ENCODE data around the gene MTOR.

The MTOR gene

GRCh38 chr1:11279630-11280029 is 17.3 kb upstream of the MTOR start:
- Histone ChIP-seq H3F3A (ENCODE audit: low read depth) (no peaks in the 10 kb centered on the region), H3K4me3 (ENCODE audit: low read length, poor library complexity, severe bottlenecking) (no peak overlapping the region), H3K36me3 (ENCODE audit: insufficient read depth, low read length) (no peaks in the 10 kb centered on the region), H3K9me3 (ENCODE audit: insufficient read depth, low read depth, low read length) (no peaks in the 10 kb centered on the region), H3K27me3 (ENCODE audit: insufficient read depth, low read length, poor library complexity, severe bottlenecking) (no peaks in the 10 kb centered on the region), H3K9me2 (replicated peaks; ENCODE audit: low read depth, low read length) (no peaks in the 10 kb centered on the region), H3K79me2 (ENCODE audit: insufficient read depth, low read length) (peaks cover 93% of the 10 kb centered on the region), H3K9ac (ENCODE audit: low read depth, low read length, poor library complexity, severe bottlenecking) (no peak overlapping the region), H3K4me1 (ENCODE audit: insufficient read depth, low read length, poor library complexity, severe bottlenecking) (peaks cover 53% of the 10 kb centered on the region), H2AFZ (ENCODE audit: low read length) (no peak overlapping the region), H4K20me1 (ENCODE audit: insufficient read depth, low read length, poor library complexity, severe bottlenecking) (no peaks in the 10 kb centered on the region), H3K4me2 (ENCODE audit: low read depth, low read length, poor library complexity, severe bottlenecking) (peak overlapping the region; percentile 81)
- TF ChIP-seq CTCF (conservative IDR thresholded peaks at IDR 0.05; ENCODE audit: low read length) (no peak), EZH2phosphoT487 (IDR thresholded peaks at IDR 0.05; ENCODE audit: borderline replicate concordance) (no peak)

- H3K27me3 ChIP-seq (ENCODE audit: insufficient read depth, low read length, poor library complexity, severe bottlenecking): no peaks in the 10 kb centered on the region
- H3K9me2 ChIP-seq (replicated peaks; ENCODE audit: low read depth, low read length): no peaks in the 10 kb centered on the region
- H3F3A ChIP-seq (ENCODE audit: low read depth): no peaks in the 10 kb centered on the region
- peaks cover 93% of the 10 kb centered on the region for H3K79me2 ChIP-seq (ENCODE audit: insufficient read depth, low read length)
- no peak for TF ChIP-seq CTCF (conservative IDR thresholded peaks at IDR 0.05; ENCODE audit: low read length)
- no peak for TF ChIP-seq EZH2phosphoT487 (IDR thresholded peaks at IDR 0.05; ENCODE audit: borderline replicate concordance)
- no peaks in the 10 kb centered on the region for H3K9me3 ChIP-seq (ENCODE audit: insufficient read depth, low read depth, low read length)
- H3K4me1 ChIP-seq (ENCODE audit: insufficient read depth, low read length, poor library complexity, severe bottlenecking): peaks cover 53% of the 10 kb centered on the region
- no peak overlapping the region for H3K4me3 ChIP-seq (ENCODE audit: low read length, poor library complexity, severe bottlenecking)
- no peaks in the 10 kb centered on the region for H3K36me3 ChIP-seq (ENCODE audit: insufficient read depth, low read length)
- no peak overlapping the region for H2AFZ ChIP-seq (ENCODE audit: low read length)
- no peaks in the 10 kb centered on the region for H4K20me1 ChIP-seq (ENCODE audit: insufficient read depth, low read length, poor library complexity, severe bottlenecking)
- H3K4me2 ChIP-seq (ENCODE audit: low read depth, low read length, poor library complexity, severe bottlenecking): peak overlapping the region; percentile 95
- H3K9ac ChIP-seq (ENCODE audit: low read depth, low read length, poor library complexity, severe bottlenecking): no peak overlapping the region
These were observed 16.8 kb upstream of the MTOR start for GRCh38 chr1:11279152-11279551.

- no peaks in the 10 kb centered on the region for H3K27me3 ChIP-seq (ENCODE audit: insufficient read depth, low read length, poor library complexity, severe bottlenecking)
- H3K9ac ChIP-seq (ENCODE audit: low read depth, low read length, poor library complexity, severe bottlenecking): peak overlapping the region; percentile 86
- no peaks in the 10 kb centered on the region for H3K36me3 ChIP-seq (ENCODE audit: insufficient read depth, low read length)
- peak overlapping the region; percentile 92 for H2AFZ ChIP-seq (ENCODE audit: low read length)
- peaks cover 56% of the 10 kb centered on the region for H3K79me2 ChIP-seq (ENCODE audit: insufficient read depth, low read length)
- peak overlapping the region; percentile 95 for H3K4me2 ChIP-seq (ENCODE audit: low read depth, low read length, poor library complexity, severe bottlenecking)
- H3K9me3 ChIP-seq (ENCODE audit: insufficient read depth, low read depth, low read length): no peaks in the 10 kb centered on the region
- H4K20me1 ChIP-seq (ENCODE audit: insufficient read depth, low read length, poor library complexity, severe bottlenecking): no peaks in the 10 kb centered on the region
- H3F3A ChIP-seq (ENCODE audit: low read depth): no peaks in the 10 kb centered on the region
- H3K4me3 ChIP-seq (ENCODE audit: low read length, poor library complexity, severe bottlenecking): peak overlapping the region; percentile 95
- TF ChIP-seq CTCF (conservative IDR thresholded peaks at IDR 0.05; ENCODE audit: low read length) (no peak), EZH2phosphoT487 (IDR thresholded peaks at IDR 0.05; ENCODE audit: borderline replicate concordance) (no peak)
- peaks cover 30% of the 10 kb centered on the region for H3K4me1 ChIP-seq (ENCODE audit: insufficient read depth, low read length, poor library complexity, severe bottlenecking)
- H3K9me2 ChIP-seq (replicated peaks; ENCODE audit: low read depth, low read length): no peaks in the 10 kb centered on the region
These were observed 11.4 kb upstream of the MTOR start for GRCh38 chr1:11273595-11274234.
